GM23338 (cell line): Measurements from ENCODE around the gene GPR55. TPM values are rescaled to one million over a fixed set of nuclear protein-coding genes. Genes with fewer than 3 reads are reported as not detected.

Experiments
- ATAC-seq: fragments of 200-7000 bp; cut with Tn5 transposase; 3 replicates; pipeline ENCODE4 v1.9.1; 2020
- DNase-seq: peaks from one replicate; pipeline ENCODE4 v3.0.0-alpha.2; 2015; ENCODE audit warnings: low spot score
- H2AFZ ChIP-seq: fragments of 200-600 bp; sonication (generic); 2 replicates; pipeline ENCODE4 v1.8.0; 2016; ENCODE audit warnings: antibody characterized with exemption, mild to moderate bottlenecking, moderate library complexity
- H3F3A ChIP-seq: fragments of 200-600 bp; sonication (generic); replicated peaks from 2 replicates; pipeline ENCODE4 v1.8.0; 2017; ENCODE audit warnings: antibody characterized with exemption, mixed run types, low read depth
- H3K27ac ChIP-seq: fragments of 200-600 bp; sonication (generic); 2 replicates; pipeline ENCODE4 v1.6.1; 2016; ENCODE audit warnings: low read depth
- H3K27me3 ChIP-seq: fragments of 200-600 bp; sonication (generic); 2 replicates; pipeline ENCODE4 v1.8.0; 2016; ENCODE audit warnings: mild to moderate bottlenecking, mixed run types, moderate library complexity; ENCODE audit not compliant: insufficient read depth
- H3K36me3 ChIP-seq: fragments of 200-600 bp; sonication (generic); 2 replicates; pipeline ENCODE4 v1.8.0; 2016; ENCODE audit warnings: mild to moderate bottlenecking; ENCODE audit not compliant: insufficient read depth
- H3K4me1 ChIP-seq: fragments of 200-600 bp; sonication (generic); 2 replicates; pipeline ENCODE4 v1.8.0; 2016; ENCODE audit warnings: mild to moderate bottlenecking, moderate library complexity; ENCODE audit not compliant: insufficient read depth
- H3K4me2 ChIP-seq: fragments of 200-600 bp; sonication (generic); 2 replicates; pipeline ENCODE4 v1.7.1; 2017; ENCODE audit warnings: mixed run types
- H3K4me3 ChIP-seq: fragments of 200-600 bp; sonication (generic); 2 replicates; pipeline ENCODE4 v1.6.1; 2016; ENCODE audit warnings: mixed run types
- H3K79me2 ChIP-seq: fragments of 200-600 bp; sonication (generic); replicated peaks from 2 replicates; pipeline ENCODE4 v1.8.0; 2017; ENCODE audit warnings: mild to moderate bottlenecking; ENCODE audit not compliant: insufficient read depth
- H3K9me2 ChIP-seq: fragments of 200-600 bp; sonication (generic); 2 replicates; pipeline ENCODE4 v1.8.0; 2017; ENCODE audit not compliant: insufficient read depth
- H4K20me1 ChIP-seq: fragments of 200-600 bp; sonication (generic); replicated peaks from 2 replicates; pipeline ENCODE4 v1.8.0; 2017; ENCODE audit warnings: mild to moderate bottlenecking; ENCODE audit not compliant: insufficient read depth
- H3K27ac Mint-ChIP-seq: 2 replicates; pipeline ENCODE4 v1.8.0; 2020; ENCODE audit warnings: inconsistent platforms, mild to moderate bottlenecking, moderate library complexity, mixed read lengths
- H3K27me3 Mint-ChIP-seq: 3 replicates; pipeline ENCODE4 v1.8.0; 2022; ENCODE audit warnings: low read depth, mild to moderate bottlenecking, moderate library complexity, mixed read lengths, inconsistent platforms; ENCODE audit not compliant: insufficient read depth, poor library complexity
- H3K36me3 Mint-ChIP-seq: 3 replicates; pipeline ENCODE4 v1.8.0; 2021; ENCODE audit warnings: low read depth, mild to moderate bottlenecking, inconsistent platforms, moderate library complexity, mixed read lengths
- H3K4me1 Mint-ChIP-seq: 3 replicates; pipeline ENCODE4 v1.8.0; 2020; ENCODE audit warnings: mild to moderate bottlenecking, inconsistent platforms, mixed read lengths
- H3K4me3 Mint-ChIP-seq: 3 replicates; pipeline ENCODE4 v1.8.0; 2021; ENCODE audit warnings: moderate library complexity, mild to moderate bottlenecking, inconsistent platforms, mixed read lengths
- H3K9me3 Mint-ChIP-seq: 3 replicates; pipeline ENCODE4 v1.8.0; 2020; ENCODE audit warnings: moderate library complexity, mild to moderate bottlenecking, inconsistent platforms, mixed read lengths
- EZH2 ChIP-seq: fragments of 200-600 bp; sonication (generic); IDR thresholded peaks from one replicate; pipeline ENCODE4 v1.8.0; 2017; ENCODE audit warnings: antibody characterized with exemption, mild to moderate bottlenecking, low read depth; ENCODE audit not compliant: unreplicated experiment
- POLR2AphosphoS5 ChIP-seq: IDR thresholded peaks from 2 replicates; pipeline ENCODE4 v1.6.1; 2016; ENCODE audit warnings: antibody characterized with exemption, low read depth
- STAT1 ChIP-seq: IDR thresholded peaks from one replicate; pipeline ENCODE4 v1.6.1; 2016; ENCODE audit warnings: antibody characterized with exemption; ENCODE audit not compliant: unreplicated experiment
- ZNF331 ChIP-seq: fragments of 250-450 bp; sonication (Bioruptor Pico); IDR thresholded peaks from 2 replicates; pipeline ENCODE4 v1.5.0; 2020; ENCODE audit warnings: low read depth, mild to moderate bottlenecking, moderate library complexity
- polyA plus RNA-seq: library from polyadenylated mRNA; unstranded; fragments of >200 nt; fragmentation: Nextera tagmentation; extraction: Ambion mirVana; gene quantifications from 2 replicates; pipeline ENCODE4 v1.2.1, GENCODE V29; 2016
- total RNA-seq: library from RNA; depleted of rRNA; stranded (reverse); fragments of >200 nt; shearing (Covaris generic); gene quantifications from 2 replicates; pipeline ENCODE4 v1.2.3, GENCODE V29; 2014
- TF ChIP-seq, protein P1 (sequence below), 2 experiments: fragments of 200-600 bp in 1 of 2; sonication (generic) in 1 of 2; conservative IDR thresholded peaks; 2 replicates each; pipeline versions ENCODE4 v1.5.1 to v1.6.1; 2016 to 2017; ENCODE audit warnings: antibody characterized with exemption in 2 of 2, low read depth in 2 of 2, mild to moderate bottlenecking in 2 of 2, moderate library complexity in 1 of 2
- TF ChIP-seq, protein P2 (sequence below): IDR thresholded peaks from 2 replicates; pipeline ENCODE4 v1.6.1; 2016; ENCODE audit warnings: antibody characterized with exemption
- TF ChIP-seq, protein P3 (sequence below): IDR thresholded peaks from one replicate; pipeline ENCODE4 v1.6.1; 2018; ENCODE audit warnings: antibody characterized with exemption; ENCODE audit not compliant: unreplicated experiment

Gene GPR55
- total and polyA plus RNA-seq, 2 experiments from 2014 or later = not detected

GRCh38 chr2:230954746-230955145, 29.7 kb upstream of the GPR55 start (continued):
- TF ChIP-seq, protein P1, sequence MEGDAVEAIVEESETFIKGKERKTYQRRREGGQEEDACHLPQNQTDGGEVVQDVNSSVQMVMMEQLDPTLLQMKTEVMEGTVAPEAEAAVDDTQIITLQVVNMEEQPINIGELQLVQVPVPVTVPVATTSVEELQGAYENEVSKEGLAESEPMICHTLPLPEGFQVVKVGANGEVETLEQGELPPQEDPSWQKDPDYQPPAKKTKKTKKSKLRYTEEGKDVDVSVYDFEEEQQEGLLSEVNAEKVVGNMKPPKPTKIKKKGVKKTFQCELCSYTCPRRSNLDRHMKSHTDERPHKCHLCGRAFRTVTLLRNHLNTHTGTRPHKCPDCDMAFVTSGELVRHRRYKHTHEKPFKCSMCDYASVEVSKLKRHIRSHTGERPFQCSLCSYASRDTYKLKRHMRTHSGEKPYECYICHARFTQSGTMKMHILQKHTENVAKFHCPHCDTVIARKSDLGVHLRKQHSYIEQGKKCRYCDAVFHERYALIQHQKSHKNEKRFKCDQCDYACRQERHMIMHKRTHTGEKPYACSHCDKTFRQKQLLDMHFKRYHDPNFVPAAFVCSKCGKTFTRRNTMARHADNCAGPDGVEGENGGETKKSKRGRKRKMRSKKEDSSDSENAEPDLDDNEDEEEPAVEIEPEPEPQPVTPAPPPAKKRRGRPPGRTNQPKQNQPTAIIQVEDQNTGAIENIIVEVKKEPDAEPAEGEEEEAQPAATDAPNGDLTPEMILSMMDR (conservative IDR thresholded peaks at IDR 0.05; ENCODE audit: low read depth in 2 of 2) = no peak
- TF ChIP-seq STAT1 (no peak), EZH2 (no peak)
- TF ChIP-seq, protein P2, sequence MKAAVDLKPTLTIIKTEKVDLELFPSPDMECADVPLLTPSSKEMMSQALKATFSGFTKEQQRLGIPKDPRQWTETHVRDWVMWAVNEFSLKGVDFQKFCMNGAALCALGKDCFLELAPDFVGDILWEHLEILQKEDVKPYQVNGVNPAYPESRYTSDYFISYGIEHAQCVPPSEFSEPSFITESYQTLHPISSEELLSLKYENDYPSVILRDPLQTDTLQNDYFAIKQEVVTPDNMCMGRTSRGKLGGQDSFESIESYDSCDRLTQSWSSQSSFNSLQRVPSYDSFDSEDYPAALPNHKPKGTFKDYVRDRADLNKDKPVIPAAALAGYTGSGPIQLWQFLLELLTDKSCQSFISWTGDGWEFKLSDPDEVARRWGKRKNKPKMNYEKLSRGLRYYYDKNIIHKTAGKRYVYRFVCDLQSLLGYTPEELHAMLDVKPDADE = no peak
- TF ChIP-seq, protein P3, sequence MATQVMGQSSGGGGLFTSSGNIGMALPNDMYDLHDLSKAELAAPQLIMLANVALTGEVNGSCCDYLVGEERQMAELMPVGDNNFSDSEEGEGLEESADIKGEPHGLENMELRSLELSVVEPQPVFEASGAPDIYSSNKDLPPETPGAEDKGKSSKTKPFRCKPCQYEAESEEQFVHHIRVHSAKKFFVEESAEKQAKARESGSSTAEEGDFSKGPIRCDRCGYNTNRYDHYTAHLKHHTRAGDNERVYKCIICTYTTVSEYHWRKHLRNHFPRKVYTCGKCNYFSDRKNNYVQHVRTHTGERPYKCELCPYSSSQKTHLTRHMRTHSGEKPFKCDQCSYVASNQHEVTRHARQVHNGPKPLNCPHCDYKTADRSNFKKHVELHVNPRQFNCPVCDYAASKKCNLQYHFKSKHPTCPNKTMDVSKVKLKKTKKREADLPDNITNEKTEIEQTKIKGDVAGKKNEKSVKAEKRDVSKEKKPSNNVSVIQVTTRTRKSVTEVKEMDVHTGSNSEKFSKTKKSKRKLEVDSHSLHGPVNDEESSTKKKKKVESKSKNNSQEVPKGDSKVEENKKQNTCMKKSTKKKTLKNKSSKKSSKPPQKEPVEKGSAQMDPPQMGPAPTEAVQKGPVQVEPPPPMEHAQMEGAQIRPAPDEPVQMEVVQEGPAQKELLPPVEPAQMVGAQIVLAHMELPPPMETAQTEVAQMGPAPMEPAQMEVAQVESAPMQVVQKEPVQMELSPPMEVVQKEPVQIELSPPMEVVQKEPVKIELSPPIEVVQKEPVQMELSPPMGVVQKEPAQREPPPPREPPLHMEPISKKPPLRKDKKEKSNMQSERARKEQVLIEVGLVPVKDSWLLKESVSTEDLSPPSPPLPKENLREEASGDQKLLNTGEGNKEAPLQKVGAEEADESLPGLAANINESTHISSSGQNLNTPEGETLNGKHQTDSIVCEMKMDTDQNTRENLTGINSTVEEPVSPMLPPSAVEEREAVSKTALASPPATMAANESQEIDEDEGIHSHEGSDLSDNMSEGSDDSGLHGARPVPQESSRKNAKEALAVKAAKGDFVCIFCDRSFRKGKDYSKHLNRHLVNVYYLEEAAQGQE = no peak

DNA sequence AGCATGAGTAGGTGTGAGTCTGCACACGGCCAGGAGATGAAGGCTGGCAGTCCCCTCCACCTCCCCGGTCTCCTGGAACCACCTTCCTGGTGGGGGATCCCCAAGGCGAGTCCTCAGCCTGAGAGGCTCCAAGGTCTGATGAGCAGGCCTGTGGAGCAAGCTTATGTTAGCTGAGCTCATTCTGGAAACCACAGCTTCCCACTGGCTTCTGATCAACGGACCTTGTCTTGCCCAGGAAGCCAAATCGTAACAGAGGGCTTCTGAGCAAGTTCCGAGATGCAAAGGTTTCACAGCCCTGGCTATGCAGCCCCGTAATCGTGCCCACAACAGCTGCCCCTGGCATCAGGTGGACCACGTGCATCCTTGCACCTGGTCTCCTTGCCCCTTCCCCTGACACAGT, 28.8 kb upstream of the GPR55 start:
- DNase-seq (no peak), ATAC-seq (no peak)
- Mint-ChIP-seq H3K4me3 (no peak overlapping the region), H3K4me1 (peaks cover 10% of the 10 kb centered on the region), H3K9me3 (no peaks in the 10 kb centered on the region), H3K36me3 (no peaks in the 10 kb centered on the region; the same call in 2 of the 3 replicates), H3K27me3 (peaks cover 23% of the 10 kb centered on the region), H3K27ac (no peak overlapping the region)
- H3K4me3 ChIP-seq = no peak overlapping the region
- no peak overlapping the region for H3K27ac ChIP-seq
- TF ChIP-seq ZNF331 (no peak), POLR2AphosphoS5 (no peak)
- TF ChIP-seq, protein P2 = no peak
- H3K4me1 ChIP-seq = no peaks in the 10 kb centered on the region; the same call in 1 of the 2 replicates
- H3K79me2 ChIP-seq = no peaks in the 10 kb centered on the region
- no peaks in the 10 kb centered on the region for H4K20me1 ChIP-seq
- peaks cover 18% of the 10 kb centered on the region for H3K27me3 ChIP-seq
- H3F3A ChIP-seq = no peaks in the 10 kb centered on the region
- H3K36me3 ChIP-seq = no peaks in the 10 kb centered on the region
- H2AFZ ChIP-seq = no peak overlapping the region
- no peaks in the 10 kb centered on the region for H3K9me2 ChIP-seq
- no peak overlapping the region for H3K4me2 ChIP-seq
